ENCODE results near the gene PDYN. TPM values are rescaled to one million over a fixed set of nuclear protein-coding genes. Genes with fewer than 3 reads are reported as not detected.

The PDYN gene
- polyA plus RNA-seq, 1 donor (not counting 4 experiments of a cell fraction or from before 2014, with no cell fraction given): not detected

DNA sequence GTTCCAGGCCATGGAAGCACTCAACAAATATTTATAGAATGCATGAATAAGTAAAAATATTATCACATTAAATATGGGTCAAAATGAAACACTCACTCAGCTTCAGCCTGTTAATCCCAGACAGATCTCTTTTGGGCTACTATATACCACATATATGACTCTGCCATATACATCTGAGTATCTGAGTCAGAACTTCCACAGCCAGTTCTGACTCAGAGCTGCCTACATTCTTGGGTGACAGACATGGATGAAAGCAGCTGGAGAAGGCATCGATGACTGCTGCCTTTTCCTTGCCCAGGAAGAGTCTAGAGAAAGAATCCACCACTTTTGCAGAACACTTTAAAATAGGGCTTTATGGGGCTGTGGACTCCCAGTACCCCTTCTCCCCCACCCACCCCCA lies 11.5 kb upstream of the PDYN start:
- no peak for FAIRE-seq

DNA sequence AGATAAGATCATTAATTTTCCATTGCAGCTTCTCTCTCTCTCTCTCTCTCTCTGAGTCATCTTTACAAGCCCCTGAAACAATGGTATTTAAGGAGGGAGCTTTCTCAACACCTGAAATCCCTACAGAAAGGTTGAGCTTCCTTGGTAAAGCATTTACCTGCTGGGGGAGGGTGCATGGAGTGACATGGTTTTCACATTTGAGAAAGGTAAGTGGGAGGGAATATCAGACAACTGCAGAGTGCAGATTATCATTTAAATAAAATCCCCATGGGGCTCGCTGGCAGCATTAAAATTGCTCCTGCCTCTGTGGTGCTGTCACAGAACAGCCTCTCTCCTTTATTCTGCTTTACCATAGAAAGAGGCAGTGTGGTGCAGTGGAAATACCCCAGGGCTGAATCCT lies 10.3 kb upstream of the PDYN start:
- no peak overlapping the region for H3K27ac ChIP-seq (ENCODE audit: control insufficient read depth, insufficient read depth, low read length)

More for the DNA sequence above, 11.5 kb upstream of the PDYN start:
- H3K9me1 ChIP-seq (ENCODE audit: control insufficient read depth, extremely low read depth, insufficient read depth, low read length): no peaks in the 10 kb centered on the region
- no peak overlapping the region for H2AFZ ChIP-seq (ENCODE audit: control insufficient read depth, low read length)
- H3K79me2 ChIP-seq (ENCODE audit: control insufficient read depth, insufficient read depth, low read length): no peaks in the 10 kb centered on the region
- no peaks in the 10 kb centered on the region for H3K4me1 ChIP-seq (ENCODE audit: control insufficient read depth, extremely low read depth, insufficient read depth, low read length)
- peaks cover 22% of the 10 kb centered on the region for H3K27me3 ChIP-seq (ENCODE audit: control insufficient read depth, extremely low read depth, insufficient read depth, low read length)
- no peak overlapping the region for H3K27ac ChIP-seq (ENCODE audit: control insufficient read depth, insufficient read depth, low read length)
- dilution Hi-C loops (cut with MboI; ENCODE audit: extremely low pct_ligation_motif_present, low sequenced_read_pairs): no loop called here
- H3K4me3 ChIP-seq (ENCODE audit: control insufficient read depth in 2 of 3, extremely low read depth in 1 of 3, insufficient read depth in 2 of 3, low read depth in 1 of 3, low read length in 3 of 3): no peak overlapping the region
- no peaks in the 10 kb centered on the region for H3K9me3 ChIP-seq (ENCODE audit: control insufficient read depth, low read depth, low read length)
- no peaks in the 10 kb centered on the region for H4K20me1 ChIP-seq (ENCODE audit: control insufficient read depth, extremely low read depth, insufficient read depth, low read length)
- no peak overlapping the region for H3K4me2 ChIP-seq (ENCODE audit: control insufficient read depth, extremely low read depth, insufficient read depth, low read depth, low read length)
- no peak for DNase-seq (ENCODE audit: low read depth, low spot score)
- no peak for TF ChIP-seq EZH2 (IDR thresholded peaks at IDR 0.05; ENCODE audit: low read length)
- TF ChIP-seq, protein P1, sequence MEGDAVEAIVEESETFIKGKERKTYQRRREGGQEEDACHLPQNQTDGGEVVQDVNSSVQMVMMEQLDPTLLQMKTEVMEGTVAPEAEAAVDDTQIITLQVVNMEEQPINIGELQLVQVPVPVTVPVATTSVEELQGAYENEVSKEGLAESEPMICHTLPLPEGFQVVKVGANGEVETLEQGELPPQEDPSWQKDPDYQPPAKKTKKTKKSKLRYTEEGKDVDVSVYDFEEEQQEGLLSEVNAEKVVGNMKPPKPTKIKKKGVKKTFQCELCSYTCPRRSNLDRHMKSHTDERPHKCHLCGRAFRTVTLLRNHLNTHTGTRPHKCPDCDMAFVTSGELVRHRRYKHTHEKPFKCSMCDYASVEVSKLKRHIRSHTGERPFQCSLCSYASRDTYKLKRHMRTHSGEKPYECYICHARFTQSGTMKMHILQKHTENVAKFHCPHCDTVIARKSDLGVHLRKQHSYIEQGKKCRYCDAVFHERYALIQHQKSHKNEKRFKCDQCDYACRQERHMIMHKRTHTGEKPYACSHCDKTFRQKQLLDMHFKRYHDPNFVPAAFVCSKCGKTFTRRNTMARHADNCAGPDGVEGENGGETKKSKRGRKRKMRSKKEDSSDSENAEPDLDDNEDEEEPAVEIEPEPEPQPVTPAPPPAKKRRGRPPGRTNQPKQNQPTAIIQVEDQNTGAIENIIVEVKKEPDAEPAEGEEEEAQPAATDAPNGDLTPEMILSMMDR (optimal IDR thresholded peaks at IDR 0.05 in 1 of 3, IDR thresholded peaks at IDR 0.05 in 1 of 3, conservative IDR thresholded peaks at IDR 0.05 in 1 of 3; ENCODE audit: extremely low read depth in 1 of 3, insufficient read depth in 2 of 3, low read length in 3 of 3): no peak
- no peaks in the 10 kb centered on the region for H3K36me3 ChIP-seq (ENCODE audit: control insufficient read depth in 2 of 2, extremely low read depth in 1 of 2, insufficient read depth in 2 of 2, low read length in 2 of 2)
- H3K9ac ChIP-seq (ENCODE audit: control insufficient read depth, extremely low read depth, insufficient read depth, low read length): no peak overlapping the region

More for the DNA sequence above, 10.3 kb upstream of the PDYN start:
- H3K9me1 ChIP-seq (ENCODE audit: control insufficient read depth, extremely low read depth, insufficient read depth, low read length): no peaks in the 10 kb centered on the region
- no peaks in the 10 kb centered on the region for H3K79me2 ChIP-seq (ENCODE audit: control insufficient read depth, insufficient read depth, low read length)
- no peaks in the 10 kb centered on the region for H3K9me3 ChIP-seq (ENCODE audit: control insufficient read depth, low read depth, low read length)
- H3K36me3 ChIP-seq (ENCODE audit: control insufficient read depth in 2 of 2, extremely low read depth in 1 of 2, insufficient read depth in 2 of 2, low read length in 2 of 2): no peaks in the 10 kb centered on the region
- H3K9ac ChIP-seq (ENCODE audit: control insufficient read depth, extremely low read depth, insufficient read depth, low read length): no peak overlapping the region
- no peak overlapping the region for H3K4me2 ChIP-seq (ENCODE audit: control insufficient read depth, extremely low read depth, insufficient read depth, low read depth, low read length)
- FAIRE-seq (no peak), DNase-seq (ENCODE audit: low read depth, low spot score) (no peak)
- H3K4me3 ChIP-seq (ENCODE audit: control insufficient read depth in 2 of 3, extremely low read depth in 1 of 3, insufficient read depth in 2 of 3, low read depth in 1 of 3, low read length in 3 of 3): no peak overlapping the region
- no peak overlapping the region for H2AFZ ChIP-seq (ENCODE audit: control insufficient read depth, low read length)
- no peaks in the 10 kb centered on the region for H4K20me1 ChIP-seq (ENCODE audit: control insufficient read depth, extremely low read depth, insufficient read depth, low read length)
- dilution Hi-C loops (cut with MboI; ENCODE audit: extremely low pct_ligation_motif_present, low sequenced_read_pairs): no loop called here
- H3K27me3 ChIP-seq (ENCODE audit: control insufficient read depth, extremely low read depth, insufficient read depth, low read length): peaks cover 15% of the 10 kb centered on the region
- no peaks in the 10 kb centered on the region for H3K4me1 ChIP-seq (ENCODE audit: control insufficient read depth, extremely low read depth, insufficient read depth, low read length)
- no peak for TF ChIP-seq EZH2 (IDR thresholded peaks at IDR 0.05; ENCODE audit: low read length)
- TF ChIP-seq, protein P1 (optimal IDR thresholded peaks at IDR 0.05 in 1 of 3, IDR thresholded peaks at IDR 0.05 in 1 of 3, conservative IDR thresholded peaks at IDR 0.05 in 1 of 3; ENCODE audit: extremely low read depth in 1 of 3, insufficient read depth in 2 of 3, low read length in 3 of 3): no peak

Data from keratinocyte (primary cell).